ENCODE results near the gene PLEKHA8. TPM values are rescaled to one million over a fixed set of nuclear protein-coding genes. Genes with fewer than 3 reads are reported as not detected.

The PLEKHA8 gene
- total RNA-seq, 2 experiments from 2014 or later = 16.8 to 17.1 TPM

GRCh38 chr7:30115709-30116297 lies 87.6 kb downstream of the PLEKHA8 start:
- Mint-ChIP-seq H3K27ac (no peak overlapping the region), H3K4me3 (no peak overlapping the region), H3K27me3 (no peaks in the 10 kb centered on the region), H3K36me3 (ENCODE audit: low read depth) (peaks cover 2% of the 10 kb centered on the region), H3K9me3 (peaks cover 9% of the 10 kb centered on the region), H3K4me1 (ENCODE audit: low read depth) (peaks cover 3% of the 10 kb centered on the region)
- ChIA-PET CTCF (no interaction called here), POLR2A (no interaction called here)
- ATAC-seq (peak; percentile 49), DNase-seq (no peak)
- no peak for TF ChIP-seq CTCF (IDR thresholded peaks at IDR 0.05)
- intact Hi-C loops (cut with micrococcal nuclease) = no loop called here

- Mint-ChIP-seq H3K4me3 (no peak overlapping the region), H3K36me3 (ENCODE audit: low read depth) (peaks cover 2% of the 10 kb centered on the region), H3K4me1 (ENCODE audit: low read depth) (peaks cover 3% of the 10 kb centered on the region), H3K27ac (no peak overlapping the region), H3K27me3 (no peaks in the 10 kb centered on the region), H3K9me3 (peaks cover 9% of the 10 kb centered on the region)
- POLR2A ChIA-PET = no interaction called here
- no peak for DNase-seq
- CTCF ChIA-PET = no interaction called here
- intact Hi-C loops (cut with micrococcal nuclease) = no loop called here
- ATAC-seq = no peak
- no peak for TF ChIP-seq CTCF (IDR thresholded peaks at IDR 0.05)
Measured at GRCh38 chr7:30116771-30117170, 88.6 kb downstream of the PLEKHA8 start.

GRCh38 chr7:30117896-30118295 lies 89.7 kb downstream of the PLEKHA8 start:
- DNase-seq = no peak
- peaks cover 3% of the 10 kb centered on the region for H3K4me1 Mint-ChIP-seq (ENCODE audit: low read depth)
- no peak overlapping the region for H3K4me3 Mint-ChIP-seq
- H3K9me3 Mint-ChIP-seq = peaks cover 8% of the 10 kb centered on the region
- no peak for ATAC-seq
- ChIA-PET POLR2A (no interaction called here), CTCF (no interaction called here)
- no peak for TF ChIP-seq CTCF (IDR thresholded peaks at IDR 0.05)
- H3K27ac Mint-ChIP-seq = no peak overlapping the region
- intact Hi-C loops (cut with micrococcal nuclease) = no loop called here
- H3K27me3 Mint-ChIP-seq = no peaks in the 10 kb centered on the region
- H3K36me3 Mint-ChIP-seq (ENCODE audit: low read depth) = peaks cover under 1% of the 10 kb centered on the region

- H3K9me3 Mint-ChIP-seq = no peaks in the 10 kb centered on the region
- intact Hi-C loops (cut with micrococcal nuclease) = no loop called here
- no peak for TF ChIP-seq CTCF (IDR thresholded peaks at IDR 0.05)
- no peak for DNase-seq
- H3K27me3 Mint-ChIP-seq = no peaks in the 10 kb centered on the region
- ChIA-PET POLR2A (no interaction called here), CTCF (no interaction called here)
- H3K4me1 Mint-ChIP-seq (ENCODE audit: low read depth) = peaks cover under 1% of the 10 kb centered on the region
- no peaks in the 10 kb centered on the region for H3K36me3 Mint-ChIP-seq (ENCODE audit: low read depth)
- no peak for ATAC-seq
- H3K27ac Mint-ChIP-seq = no peak overlapping the region
- H3K4me3 Mint-ChIP-seq = no peak overlapping the region
Measured at GRCh38 chr7:30119890-30120577, 91.8 kb downstream of the PLEKHA8 start.
